Omental fat pad (tissue), 4 donors: ENCODE results near the gene GALNT14. TPM values are rescaled to one million over a fixed set of nuclear protein-coding genes. Genes with fewer than 3 reads are reported as not detected.

Experiments
- ATAC-seq: fragments of 150-250 bp; one replicate; pipeline ENCODE4 v1.9.1; 2016; ENCODE audit warnings: mild to moderate bottlenecking, moderate library complexity; ENCODE audit not compliant: low FRiP score
- DNase-seq: peaks from one replicate; pipeline ENCODE4 v3.0.0-alpha.2; 2019; ENCODE audit warnings: low spot score
- total RNA-seq, 4 donors: library from RNA; depleted of rRNA; stranded (reverse); fragments of >200 nt; gene quantifications; one replicate each; pipeline ENCODE4 v1.1.0, GENCODE V29; 2016
- TF ChIP-seq, protein P1 (sequence below), 3 donors: fragments of 450-650 bp; IDR thresholded peaks; one replicate each; pipeline ENCODE4 v1.5.1; 2016 to 2017; ENCODE audit warnings: antibody characterized with exemption in 3 of 3, mild to moderate bottlenecking in 3 of 3, moderate library complexity in 2 of 3

The GALNT14 gene
- total RNA-seq, 4 donors from 2014 or later: 0.65 to 2.6 (median 2.0) TPM

DNA sequence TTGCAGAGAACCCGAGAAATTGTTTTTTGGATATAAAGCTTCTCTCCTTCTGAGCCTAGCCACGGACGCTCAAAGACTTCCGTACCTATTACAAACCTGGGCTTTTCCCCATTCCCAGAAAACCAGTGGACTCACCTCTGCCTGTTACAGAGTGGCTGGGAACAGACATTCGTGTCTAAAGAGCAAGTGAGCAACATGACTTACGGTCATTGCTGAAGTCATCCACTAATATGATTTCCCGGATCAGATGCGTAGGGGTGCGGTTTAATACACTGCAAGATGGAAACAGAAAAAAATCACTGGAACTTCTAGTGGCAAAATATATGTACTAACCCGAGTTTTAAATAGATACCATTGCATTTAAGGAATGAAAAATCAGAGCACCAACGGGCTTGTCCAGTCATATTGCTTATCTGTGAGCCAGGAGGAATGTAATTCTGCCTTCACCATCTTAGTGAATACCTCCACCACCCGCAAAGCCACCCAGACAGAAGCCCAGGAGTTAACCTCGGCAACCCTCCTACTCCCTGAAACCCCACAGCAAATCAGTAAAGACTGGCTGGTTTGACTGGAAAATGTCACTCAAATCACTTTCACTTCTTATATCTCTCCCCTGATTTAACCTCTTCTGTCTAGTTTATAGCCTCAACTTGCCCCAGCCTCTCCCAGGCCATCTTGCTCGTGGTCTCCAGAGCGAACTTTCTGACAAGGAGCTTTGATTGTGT, 179.9 kb downstream of the GALNT14 start:
- TF ChIP-seq, protein P1, sequence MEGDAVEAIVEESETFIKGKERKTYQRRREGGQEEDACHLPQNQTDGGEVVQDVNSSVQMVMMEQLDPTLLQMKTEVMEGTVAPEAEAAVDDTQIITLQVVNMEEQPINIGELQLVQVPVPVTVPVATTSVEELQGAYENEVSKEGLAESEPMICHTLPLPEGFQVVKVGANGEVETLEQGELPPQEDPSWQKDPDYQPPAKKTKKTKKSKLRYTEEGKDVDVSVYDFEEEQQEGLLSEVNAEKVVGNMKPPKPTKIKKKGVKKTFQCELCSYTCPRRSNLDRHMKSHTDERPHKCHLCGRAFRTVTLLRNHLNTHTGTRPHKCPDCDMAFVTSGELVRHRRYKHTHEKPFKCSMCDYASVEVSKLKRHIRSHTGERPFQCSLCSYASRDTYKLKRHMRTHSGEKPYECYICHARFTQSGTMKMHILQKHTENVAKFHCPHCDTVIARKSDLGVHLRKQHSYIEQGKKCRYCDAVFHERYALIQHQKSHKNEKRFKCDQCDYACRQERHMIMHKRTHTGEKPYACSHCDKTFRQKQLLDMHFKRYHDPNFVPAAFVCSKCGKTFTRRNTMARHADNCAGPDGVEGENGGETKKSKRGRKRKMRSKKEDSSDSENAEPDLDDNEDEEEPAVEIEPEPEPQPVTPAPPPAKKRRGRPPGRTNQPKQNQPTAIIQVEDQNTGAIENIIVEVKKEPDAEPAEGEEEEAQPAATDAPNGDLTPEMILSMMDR (IDR thresholded peaks at IDR 0.05): no peak
- DNase-seq (no peak), ATAC-seq (no peak)

DNA sequence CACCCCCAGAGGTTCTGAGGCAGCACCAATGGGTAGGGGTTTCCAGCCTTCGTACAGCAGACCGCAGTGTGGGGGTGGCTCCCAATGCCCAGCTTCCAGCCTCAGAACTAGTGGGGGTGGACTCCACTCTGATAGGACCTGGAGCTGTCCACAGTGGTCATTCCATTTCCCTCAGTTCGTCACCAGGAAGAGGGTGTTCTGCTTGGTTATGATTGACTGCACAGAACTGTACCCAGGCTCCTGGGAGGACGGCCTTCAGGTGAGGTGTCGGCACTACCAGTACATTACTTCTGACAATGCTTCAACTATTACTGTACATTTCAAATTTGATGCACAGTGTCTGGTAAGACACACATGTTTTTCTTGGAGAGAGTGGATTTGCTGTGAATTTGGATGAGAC, 180.6 kb downstream of the GALNT14 start:
- DNase-seq (no peak), ATAC-seq (no peak)
- TF ChIP-seq, protein P1 (IDR thresholded peaks at IDR 0.05): no peak

DNA sequence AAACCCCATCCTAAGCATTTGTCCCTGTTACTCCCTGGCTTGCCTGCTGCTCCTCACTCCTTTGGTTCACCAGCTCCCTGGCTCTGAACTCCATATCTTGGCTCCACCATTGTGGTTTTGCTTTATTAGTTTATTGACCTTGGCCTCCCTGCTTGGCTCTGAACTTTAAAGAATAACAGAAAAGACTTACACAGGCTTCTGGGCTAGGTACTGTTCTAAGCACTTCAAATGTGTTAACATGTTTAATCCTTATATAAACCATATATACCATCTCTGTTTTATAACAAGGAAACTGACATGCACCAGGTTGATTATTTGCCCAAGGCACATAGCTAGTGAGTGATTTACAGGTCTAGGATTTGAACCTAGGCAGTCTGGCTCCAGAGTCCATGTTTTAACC, 181.2 kb downstream of the GALNT14 start:
- TF ChIP-seq, protein P1 (IDR thresholded peaks at IDR 0.05): no peak
- ATAC-seq (no peak), DNase-seq (no peak)

DNA sequence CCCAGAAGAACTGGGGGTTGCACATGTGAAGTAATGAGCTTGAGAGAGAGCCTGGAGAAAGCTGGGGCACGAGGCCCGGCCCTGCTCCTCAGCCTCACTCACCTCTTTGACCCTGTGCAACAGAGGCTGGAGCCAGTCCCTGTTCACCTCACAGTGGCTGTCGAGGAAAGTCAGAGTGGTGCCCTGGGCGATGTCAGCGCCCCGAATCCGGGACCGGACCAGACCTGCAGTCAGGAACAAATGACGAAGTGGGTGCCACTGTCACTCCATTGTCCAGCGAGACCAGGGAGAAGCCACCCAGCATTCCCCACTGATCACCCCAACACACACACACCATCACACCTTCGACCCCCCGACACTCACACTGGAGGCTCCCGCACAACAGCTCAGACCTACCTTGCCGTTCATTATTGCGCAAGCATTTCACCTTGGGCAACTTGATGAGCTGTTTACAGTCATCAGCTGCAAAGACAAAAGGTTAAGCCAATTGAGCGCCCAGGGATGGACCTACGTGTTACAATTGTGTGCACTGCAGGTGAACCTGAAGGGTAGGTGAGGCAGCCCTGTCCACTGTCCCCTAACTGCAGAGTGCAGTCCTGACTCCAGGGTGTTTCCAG, 182.6 kb downstream of the GALNT14 start:
- DNase-seq (no peak), ATAC-seq (no peak)
- TF ChIP-seq, protein P1 (IDR thresholded peaks at IDR 0.05): no peak

DNA sequence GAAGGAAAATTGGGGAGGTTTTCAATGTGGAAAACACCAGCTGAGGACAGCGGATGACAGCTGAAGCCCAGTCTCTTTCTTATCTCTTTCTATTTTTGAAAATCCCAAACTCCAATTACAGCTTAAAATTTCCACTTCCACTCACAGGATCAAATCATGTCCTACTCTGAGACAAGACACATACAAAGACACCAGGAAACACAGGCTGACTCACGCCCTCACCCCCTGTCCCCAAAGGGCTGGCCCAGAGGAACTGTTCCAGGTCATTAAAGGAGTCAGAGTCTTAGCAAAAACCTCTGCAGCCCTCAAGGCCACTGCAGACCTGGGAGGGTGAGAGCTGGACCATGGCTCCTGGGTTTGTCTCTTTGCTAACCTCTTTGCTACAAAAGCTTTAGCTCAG, 187.9 kb downstream of the GALNT14 start:
- ATAC-seq: no peak
- TF ChIP-seq, protein P1 (IDR thresholded peaks at IDR 0.05): no peak
- DNase-seq: no peak

DNA sequence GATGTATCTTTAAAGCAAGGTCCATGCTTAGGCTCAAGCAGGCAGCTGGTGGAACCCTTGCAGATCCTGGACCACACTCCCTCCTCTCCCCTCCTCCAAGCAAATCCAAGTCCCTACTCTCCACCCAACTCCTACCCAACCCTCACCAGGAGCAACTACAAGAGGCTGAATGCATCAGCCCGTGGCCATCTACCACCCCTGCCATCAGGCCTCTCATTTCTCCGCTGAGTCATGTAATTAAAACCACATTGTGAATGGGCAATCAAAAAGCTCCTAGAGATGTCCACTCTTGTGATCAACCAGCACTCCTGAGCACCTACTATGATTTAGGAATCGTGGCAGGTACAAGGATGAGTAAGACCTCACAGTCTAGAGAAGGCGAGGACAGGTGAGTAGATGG, 188.8 kb downstream of the GALNT14 start:
- DNase-seq: no peak
- TF ChIP-seq, protein P1 (IDR thresholded peaks at IDR 0.05): no peak
- no peak for ATAC-seq

DNA sequence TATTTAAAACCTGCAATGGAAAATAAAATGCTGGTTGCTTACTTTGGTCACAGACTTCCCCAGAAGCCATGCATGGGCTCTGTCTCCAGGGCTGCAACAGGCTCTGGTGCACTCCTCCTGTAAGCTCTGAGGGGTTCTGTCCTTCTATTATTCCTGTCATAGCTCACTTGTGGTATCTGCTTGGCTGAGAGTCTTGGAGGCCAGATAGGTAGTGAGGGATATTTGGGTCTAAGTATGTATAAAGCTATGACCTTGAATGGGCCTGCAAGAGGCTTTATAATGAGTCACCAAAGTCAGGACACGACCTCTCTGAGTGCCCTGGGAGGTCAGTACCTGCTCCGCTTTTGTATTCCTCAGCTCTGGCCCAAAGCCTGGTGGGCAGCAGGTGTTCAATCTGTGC, 189.4 kb downstream of the GALNT14 start:
- ATAC-seq: no peak
- DNase-seq: no peak
- TF ChIP-seq, protein P1 (IDR thresholded peaks at IDR 0.05): no peak
